Measurements from ENCODE around the gene MAPT. TPM values are rescaled to one million over a fixed set of nuclear protein-coding genes. Genes with fewer than 3 reads are reported as not detected.
"Not testable (repeated sequence)": the region's sequence is repeated elsewhere in the genome, so short reads cannot be mapped to it uniquely, and the experiment has no call there.

The MAPT gene
- total RNA-seq, 1 experiment from 2014 or later = 0.18 TPM

DNA sequence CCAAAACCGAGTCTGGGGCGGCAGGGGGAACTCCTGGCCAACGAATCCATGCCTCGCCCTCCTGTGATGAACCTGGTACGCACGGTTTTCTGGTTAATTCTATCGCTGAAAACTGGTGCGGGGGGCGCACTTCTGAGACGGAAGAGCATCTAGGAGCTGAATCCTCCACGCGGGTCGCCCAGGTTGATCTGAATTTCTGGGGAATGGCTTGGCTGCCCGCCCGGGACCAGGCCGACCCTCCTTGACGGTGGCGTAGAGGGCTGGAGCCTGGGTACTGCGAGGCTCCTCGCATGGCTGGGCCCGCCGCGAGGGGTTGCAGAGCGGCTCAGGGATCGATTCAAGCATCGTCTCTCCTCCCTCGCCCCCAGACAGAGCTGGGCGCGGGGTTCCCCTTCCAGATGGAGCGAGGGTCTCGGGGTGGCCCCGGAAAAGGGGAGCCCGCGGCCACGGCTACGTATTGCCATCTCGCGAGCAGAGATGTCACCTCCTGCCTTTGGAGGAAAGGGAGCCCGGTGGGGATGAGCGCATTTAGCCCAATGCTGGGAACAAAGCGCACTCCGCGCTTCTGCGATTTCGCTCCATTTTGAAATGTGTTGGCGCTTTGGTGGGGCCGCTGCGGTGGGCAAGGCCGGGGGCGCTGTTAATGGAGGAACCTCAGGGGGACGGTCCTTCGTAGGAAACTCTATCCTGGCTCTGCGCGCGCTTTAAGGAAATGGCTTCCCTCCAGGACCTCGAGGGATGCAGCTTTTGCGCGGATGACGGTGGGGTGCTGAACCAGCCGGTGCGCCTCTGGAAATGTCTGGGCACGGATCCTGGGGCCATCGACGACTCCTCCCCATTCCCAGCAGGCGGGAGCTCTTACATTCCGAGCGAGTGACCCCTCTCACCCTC lies 2.7 kb downstream of the MAPT start:
- DNase-seq (ENCODE audit: low read depth) = no peak

GRCh38 chr17:45900136-45900535 lies 5.8 kb downstream of the MAPT start:
- no peak for DNase-seq (ENCODE audit: low read depth)

- no peak for DNase-seq (ENCODE audit: low read depth)
Measured at GRCh38 chr17:45900723-45901415, 6.5 kb downstream of the MAPT start.

GRCh38 chr17:45902892-45903346 lies 8.6 kb downstream of the MAPT start:
- no peak for DNase-seq (ENCODE audit: low read depth)

DNA sequence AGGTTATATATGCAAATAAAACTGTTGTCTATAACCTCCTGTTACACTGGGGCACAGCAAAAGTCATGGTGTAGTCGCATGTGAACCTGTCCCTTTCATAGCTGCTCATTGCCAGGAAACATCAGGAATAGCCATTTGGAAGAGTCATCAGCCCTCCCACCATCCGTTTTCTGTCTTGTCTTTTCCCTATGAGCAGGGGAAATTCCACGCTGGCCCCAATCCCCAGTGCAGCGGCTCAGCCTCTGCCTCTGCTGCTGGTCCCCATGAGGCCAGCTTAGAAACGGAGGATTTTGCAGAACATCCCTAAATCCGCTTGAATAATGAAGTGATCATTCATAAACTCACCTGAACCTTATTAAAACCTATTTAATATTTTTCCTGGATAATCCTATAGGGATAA lies 10.5 kb downstream of the MAPT start:
- no peak for DNase-seq (ENCODE audit: low read depth)

DNA sequence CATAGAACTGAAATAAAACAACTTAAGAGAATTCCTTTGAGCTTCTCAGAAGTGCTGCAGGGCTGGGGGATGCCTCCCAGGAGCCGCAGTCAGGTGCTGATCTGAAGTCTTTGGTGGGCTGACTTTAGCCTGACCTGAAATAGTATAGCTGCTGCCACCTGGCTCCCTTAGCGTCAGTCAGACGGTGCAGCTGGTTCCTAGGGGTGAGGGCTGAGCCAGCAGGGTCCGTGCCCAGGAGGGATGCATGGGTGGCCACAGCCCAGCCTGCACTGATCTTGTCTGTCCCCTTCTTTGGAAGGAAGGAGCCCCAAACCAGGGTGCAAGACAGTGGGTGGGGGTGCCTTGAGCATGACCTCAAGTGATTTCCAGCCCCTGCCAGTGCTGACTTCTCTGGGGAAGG lies 11.5 kb downstream of the MAPT start:
- DNase-seq (ENCODE audit: low read depth) = no peak

- no peak for DNase-seq (ENCODE audit: low read depth)
Measured at GRCh38 chr17:45906237-45906636, 11.9 kb downstream of the MAPT start.

GRCh38 chr17:45906927-45907622 lies 12.7 kb downstream of the MAPT start:
- DNase-seq (ENCODE audit: low read depth) = no peak

DNA sequence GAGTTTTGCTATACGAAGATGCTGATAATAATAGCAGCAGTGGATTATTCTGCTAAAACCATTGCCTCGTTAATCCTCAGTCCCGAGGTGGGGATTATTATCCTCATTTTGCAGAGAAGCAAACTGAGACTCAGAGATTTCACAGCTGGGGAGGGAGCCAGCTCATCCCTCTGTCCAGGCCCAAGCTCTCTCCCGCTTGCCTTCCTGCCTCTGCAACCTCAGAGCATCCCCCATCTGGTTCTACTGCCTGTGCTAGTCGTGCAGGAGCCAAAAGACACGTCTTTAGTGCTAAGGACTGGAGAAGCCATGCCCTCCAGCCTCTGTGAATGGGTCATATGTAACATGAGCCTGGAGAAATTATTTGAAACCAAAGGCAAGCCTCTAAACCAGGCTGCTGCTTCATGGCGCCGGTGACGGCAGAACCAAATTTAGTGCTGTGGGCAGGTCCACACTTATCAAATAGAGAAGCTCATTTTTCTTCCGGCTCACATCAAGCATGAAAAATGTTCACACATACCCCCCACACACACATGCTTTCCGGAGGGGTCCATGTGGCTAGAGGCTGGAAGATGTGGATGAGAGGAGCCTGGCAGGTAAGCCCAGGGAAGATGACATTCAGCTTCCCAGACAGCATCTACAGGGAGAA lies 13.5 kb downstream of the MAPT start:
- no peak for DNase-seq (ENCODE audit: low read depth)

GRCh38 chr17:45908460-45908859 lies 14.1 kb downstream of the MAPT start:
- no peak for DNase-seq (ENCODE audit: low read depth)

- no peak for DNase-seq (ENCODE audit: low read depth)
Measured at GRCh38 chr17:45908935-45909334, 14.6 kb downstream of the MAPT start.

DNA sequence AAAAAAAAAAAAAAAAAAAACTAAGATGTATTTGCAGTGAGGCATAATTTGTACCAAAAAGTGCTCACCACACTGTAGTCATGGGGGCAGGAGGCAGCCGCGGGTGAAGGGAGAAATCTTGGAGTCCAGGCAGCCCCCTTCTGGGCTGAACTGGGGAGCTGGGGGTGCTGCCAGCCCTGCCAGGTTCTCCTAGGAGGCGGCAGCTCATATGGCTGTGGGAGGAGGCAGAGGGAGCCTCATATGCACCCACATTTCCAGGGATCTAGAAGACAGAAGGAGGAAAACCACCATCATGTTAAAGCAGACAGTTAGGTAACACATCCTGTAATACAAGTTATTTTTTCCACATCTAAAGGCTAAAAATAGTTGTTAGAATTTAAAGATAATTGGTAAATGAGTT lies 16.3 kb downstream of the MAPT start:
- DNase-seq (ENCODE audit: low read depth) = no peak

GRCh38 chr17:45912319-45912718 lies 18.0 kb downstream of the MAPT start:
- no peak for DNase-seq (ENCODE audit: low read depth)

- DNase-seq (ENCODE audit: low read depth) = not testable (repeated sequence)
Measured at GRCh38 chr17:45913030-45913429, 18.7 kb downstream of the MAPT start.

GRCh38 chr17:45914047-45914717 lies 19.8 kb downstream of the MAPT start:
- DNase-seq (ENCODE audit: low read depth) = no peak

- no peak for DNase-seq (ENCODE audit: low read depth)
Measured at GRCh38 chr17:45915263-45915662, 20.9 kb downstream of the MAPT start.

DNA sequence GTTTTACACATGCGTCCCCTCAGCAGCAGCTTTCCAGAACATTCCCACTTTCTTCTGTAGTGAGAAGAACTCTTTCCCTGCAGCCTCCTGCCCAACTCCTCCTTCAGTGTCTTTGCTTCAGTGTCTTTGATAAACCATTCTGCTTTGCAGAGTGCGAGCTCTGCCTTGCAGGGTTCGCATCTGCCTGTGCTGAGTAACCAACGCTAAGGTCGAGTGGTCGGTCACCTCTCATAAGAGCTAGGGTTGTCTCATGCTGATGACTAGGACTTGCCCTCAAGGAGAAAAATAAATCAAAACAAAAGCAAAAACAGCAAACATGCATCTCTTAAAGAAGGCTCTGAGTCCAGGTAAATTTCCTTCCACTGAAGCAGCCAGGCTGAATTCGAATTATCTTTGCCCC lies 22.7 kb downstream of the MAPT start:
- no peak for DNase-seq (ENCODE audit: low read depth)

- DNase-seq (ENCODE audit: low read depth) = no peak
Measured at GRCh38 chr17:45918241-45918745, 23.9 kb downstream of the MAPT start.

DNA sequence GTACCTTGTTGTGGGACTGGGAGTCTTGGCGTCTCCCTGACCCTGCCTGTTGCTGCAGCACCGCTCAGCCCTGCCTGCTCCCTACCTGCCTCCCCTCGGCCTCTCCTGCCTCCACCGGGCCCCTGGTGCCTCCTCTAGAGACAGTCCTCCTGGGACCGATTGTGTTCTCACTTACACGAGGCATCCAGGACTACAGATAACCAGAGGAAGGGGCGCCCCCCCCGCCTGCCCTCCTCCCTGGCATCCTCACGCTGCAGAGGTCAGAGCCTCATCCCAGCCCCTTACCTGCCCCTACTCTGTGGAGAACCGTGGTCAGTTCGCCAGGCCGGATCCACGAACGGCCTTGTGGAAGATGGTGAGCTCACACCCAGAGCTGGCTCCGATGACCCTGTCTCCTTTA lies 24.8 kb downstream of the MAPT start:
- DNase-seq (ENCODE audit: low read depth) = no peak

GRCh38 chr17:45920083-45920482 lies 25.7 kb downstream of the MAPT start:
- DNase-seq (ENCODE audit: low read depth) = no peak

Measured in HT1080 (cell line).